ENCODE results near the gene SERINC4. TPM values are rescaled to one million over a fixed set of nuclear protein-coding genes. Genes with fewer than 3 reads are reported as not detected.

The SERINC4 gene
- polyA plus RNA-seq, 10 donors = 0.28 to 0.83 (median 0.44) TPM; not detected in 4

- DNase-seq = no peak
Measured at GRCh38 chr15:43799209-43799944, 643 bp downstream of the SERINC4 start.

DNA sequence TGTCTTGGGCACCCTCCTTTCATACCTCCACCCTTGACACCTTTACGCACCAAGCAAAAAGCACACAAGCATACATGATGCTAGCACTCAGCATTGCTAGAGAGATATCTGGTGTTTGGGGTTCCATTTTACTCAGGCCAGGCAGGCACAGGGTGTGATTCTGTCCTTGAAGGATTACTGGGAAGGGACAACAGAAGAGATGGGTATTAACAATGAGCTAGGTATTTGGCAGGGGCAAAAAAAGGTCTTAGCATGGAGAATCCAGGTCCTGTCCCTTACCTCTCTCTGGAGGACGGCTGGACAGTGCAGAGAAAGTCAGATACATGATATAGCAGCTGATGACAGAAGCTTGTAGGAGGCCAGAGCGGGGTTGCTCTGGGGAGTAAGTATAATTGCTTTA lies 3.5 kb downstream of the SERINC4 start:
- DNase-seq = no peak

DNA sequence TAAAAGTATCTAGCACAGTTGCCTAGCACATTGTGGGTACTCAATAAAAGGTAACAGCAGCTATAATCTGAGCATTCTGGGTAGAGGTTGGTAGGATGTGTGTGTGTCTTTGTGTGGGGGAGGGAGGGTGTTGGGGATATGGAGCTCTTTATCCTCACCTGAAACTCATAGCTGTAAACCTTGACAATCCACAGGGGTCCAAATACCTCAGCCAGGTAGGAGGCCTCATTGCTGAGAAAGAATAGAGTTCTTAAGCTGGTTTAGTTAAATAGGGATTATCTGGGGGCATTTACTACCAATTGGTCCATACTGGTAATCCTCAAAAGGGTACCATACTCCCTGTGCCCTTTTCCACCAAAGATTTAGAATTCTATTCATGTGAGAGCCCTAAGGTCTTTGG lies 4.0 kb downstream of the SERINC4 start:
- DNase-seq = no peak

GRCh38 chr15:43795197-43795596 lies 4.8 kb downstream of the SERINC4 start:
- DNase-seq = no peak

DNA sequence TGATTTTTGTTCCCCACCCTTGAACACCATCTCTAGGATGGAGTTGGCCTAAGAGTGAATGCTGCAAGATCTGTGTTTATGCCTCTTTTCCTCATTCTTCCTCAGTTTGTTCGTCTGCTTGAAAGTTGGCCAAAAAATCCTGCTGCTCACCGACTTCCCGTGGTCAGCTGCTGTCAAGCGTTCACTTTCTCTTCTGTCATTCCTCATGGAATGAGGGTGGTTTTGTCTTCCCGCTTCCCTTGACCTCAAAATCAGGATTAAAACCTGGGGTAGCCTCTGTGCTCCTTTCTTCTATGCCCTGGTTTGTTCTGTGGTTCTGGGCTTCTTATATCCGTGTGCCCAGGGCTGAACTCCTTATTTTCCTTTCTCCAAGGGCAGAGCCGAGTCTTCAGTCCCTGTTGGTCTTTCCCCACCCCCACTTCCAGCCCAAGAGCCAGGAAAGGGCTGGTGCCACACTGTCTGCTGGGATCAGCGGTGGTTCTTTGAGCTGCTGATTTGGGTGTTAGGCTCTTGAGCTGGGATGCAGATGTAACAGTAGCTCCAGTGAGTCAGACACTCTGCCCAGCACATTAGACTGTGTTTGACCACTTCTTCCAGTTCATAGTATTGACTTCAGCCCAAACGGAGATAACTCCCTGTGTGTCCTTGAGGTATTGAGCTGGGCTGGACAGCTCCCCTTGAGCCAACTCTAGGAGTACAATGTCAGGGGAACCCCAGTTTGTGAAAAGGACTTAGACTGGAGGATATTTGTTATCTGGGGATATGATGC lies 5.6 kb downstream of the SERINC4 start:
- no peak for DNase-seq

DNA sequence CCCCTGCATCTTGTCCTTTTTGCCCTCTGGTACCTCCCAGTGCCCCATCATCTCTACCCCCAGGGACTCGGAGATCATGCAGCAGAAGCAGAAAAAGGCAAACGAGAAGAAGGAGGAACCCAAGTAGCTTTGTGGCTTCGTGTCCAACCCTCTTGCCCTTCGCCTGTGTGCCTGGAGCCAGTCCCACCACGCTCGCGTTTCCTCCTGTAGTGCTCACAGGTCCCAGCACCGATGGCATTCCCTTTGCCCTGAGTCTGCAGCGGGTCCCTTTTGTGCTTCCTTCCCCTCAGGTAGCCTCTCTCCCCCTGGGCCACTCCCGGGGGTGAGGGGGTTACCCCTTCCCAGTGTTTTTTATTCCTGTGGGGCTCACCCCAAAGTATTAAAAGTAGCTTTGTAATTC lies 6.4 kb downstream of the SERINC4 start:
- no peak for DNase-seq

DNA sequence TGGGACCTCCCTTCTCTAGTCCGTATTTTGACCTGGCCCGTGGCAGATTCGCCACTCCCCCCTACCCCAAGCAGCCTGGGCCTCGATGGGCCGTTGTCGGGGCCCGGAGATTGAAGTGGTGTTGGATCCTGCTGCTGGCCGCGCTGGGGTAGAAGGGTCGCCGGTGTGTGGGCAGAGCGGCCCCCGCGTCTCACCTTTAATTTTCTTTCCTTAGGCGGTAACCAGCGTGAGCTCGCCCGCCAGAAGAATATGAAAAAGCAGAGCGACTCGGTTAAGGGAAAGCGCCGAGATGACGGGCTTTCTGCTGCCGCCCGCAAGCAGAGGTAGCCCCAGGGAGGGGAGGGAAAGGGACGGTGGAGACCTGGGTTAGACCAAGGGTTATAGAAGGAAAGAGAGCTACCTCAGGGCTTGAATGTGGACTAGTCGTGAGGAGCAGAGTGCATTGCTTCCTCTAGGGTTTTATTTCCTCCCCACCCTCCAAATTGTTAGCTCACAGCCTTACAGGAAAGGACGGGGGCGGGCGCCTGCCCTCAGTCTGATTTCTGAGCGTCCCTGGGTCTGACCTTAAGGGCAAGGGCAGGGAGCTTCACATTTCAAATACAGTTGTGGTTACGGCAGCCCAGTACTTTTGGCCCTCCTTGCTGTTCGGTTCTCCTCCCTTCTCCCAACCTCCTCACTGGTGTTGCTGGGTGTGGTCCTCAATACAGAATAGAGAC lies 7.1 kb downstream of the SERINC4 start:
- peak in 1 of 3 donors; percentile 67 for DNase-seq

GRCh38 chr15:43791993-43792760 lies 7.8 kb downstream of the SERINC4 start, which contains the start of gene SERF2:
Gene SERF2 (plus strand): TSS chr15:43792320. CDS start chr15:43792377, 57 bp downstream.
- DNase-seq = peak; percentile 100

DNA sequence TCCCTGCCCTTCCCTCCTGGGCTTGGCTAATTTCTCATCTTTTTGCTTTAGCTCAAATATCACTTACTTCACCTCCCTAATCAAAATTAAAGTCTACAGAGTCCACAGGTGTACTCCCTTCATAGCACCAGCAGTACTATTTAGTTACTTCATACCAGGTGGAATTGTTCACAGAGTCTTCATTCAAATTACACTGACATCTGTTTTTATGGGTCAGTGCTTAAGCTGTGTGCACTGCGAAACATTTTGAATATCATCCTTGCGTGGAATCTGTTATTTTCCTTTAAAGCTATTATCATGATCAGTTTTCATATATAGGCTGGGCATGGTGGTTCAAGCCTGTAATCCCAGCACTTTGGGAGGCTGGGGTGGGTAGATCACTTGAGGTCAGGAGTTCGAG lies 10.6 kb downstream of the SERINC4 start:
- DNase-seq = no peak

- no peak for DNase-seq
Measured at GRCh38 chr15:43779016-43779415, 21.0 kb downstream of the SERINC4 start.

GRCh38 chr15:43777267-43777914 lies 22.6 kb downstream of the SERINC4 start:
- peak in 2 of 3 donors; percentile 80 to 92 for DNase-seq

DNA sequence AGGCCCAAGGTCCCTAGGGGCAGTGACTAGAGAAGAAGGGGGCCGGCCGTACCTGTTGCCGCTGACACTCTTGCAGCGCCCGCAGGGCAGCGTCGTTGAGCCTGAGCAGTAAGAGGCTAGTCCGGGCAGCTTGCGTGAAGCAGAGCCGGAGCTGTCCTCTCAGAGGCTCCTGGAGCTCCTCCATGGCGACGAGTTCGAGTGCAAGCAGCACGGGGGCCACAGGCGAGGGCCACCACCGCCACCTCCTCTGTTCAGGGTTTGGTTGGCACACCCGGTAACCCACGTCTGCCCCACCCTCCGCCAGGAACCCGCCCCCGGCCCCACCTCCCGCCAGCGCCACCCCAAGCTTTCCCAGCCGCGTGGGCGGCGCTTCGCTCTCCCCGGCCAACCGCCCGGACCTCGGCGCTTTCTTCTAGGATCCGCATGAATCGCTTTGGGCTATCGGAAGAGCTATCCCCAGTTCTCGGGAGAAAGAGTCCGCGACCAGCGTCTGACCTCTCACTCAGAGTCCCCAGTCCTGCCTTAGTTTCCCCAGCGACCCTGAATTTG lies 23.2 kb downstream of the SERINC4 start, which contains the start of gene ELL3:
Gene ELL3, minus strand, starts transcription at position 249 of the 549 bp plus-strand sequence. Its CDS starts 65 bp downstream, at position 184.
- peak in 1 of 3 donors; percentile 82 for DNase-seq

DNA sequence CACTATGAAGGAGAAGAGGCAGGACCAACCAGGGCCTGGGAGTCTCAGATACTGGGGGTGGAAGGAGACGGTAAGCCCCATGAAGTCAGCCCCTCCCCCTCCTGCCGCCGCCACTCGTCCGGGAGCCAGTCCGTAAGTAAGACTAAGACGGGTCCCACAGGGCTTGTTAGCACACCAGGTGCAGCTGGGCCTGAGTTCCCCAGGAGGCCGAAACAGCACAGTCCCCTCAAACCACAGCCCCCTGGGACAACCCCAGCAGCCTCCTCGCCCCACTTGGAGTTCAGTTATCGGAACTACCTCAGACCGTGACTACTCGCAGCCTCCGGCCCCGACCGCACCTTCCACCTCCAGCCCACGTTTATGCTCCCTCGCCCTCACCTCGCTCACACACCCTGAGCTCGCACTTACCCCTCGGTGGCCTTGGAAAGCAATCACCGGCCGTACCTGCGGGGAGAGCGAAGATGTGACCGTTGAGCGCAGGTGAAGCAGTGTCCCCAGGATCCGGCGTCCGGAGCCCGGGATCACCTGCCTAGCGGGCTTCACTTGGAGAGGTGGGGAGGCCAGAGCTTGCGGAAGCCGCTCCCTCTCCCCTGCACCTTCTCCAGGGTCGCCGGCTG lies 23.8 kb downstream of the SERINC4 start:
- DNase-seq = peak in 1 of 3 donors; percentile 50

DNA sequence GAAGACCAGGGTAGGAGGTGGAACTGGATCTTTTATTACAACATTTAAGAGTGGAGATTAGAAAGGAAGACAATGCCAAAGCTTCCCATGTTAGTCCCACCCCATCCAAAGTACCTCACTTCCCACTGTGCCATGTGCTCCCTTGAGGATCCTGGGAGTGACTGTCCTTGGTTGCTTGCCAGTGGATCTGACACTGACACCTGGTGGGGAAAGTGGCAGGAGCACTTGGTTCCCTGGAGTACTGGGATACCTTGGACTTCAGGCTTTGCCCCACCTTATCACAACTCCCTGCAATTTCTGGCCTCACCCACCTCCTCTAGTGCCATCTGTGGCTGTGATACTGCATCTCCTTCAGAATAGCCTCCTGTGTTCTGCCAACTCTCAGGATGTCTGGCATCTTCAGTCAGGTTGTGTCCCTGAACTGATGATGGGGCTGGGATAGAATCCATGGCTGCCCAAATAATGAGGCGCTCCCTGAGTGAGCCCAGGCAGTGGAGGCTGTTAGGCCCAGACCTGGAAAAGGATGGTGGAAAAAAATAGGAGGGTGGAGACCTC lies 24.5 kb downstream of the SERINC4 start:
- peak in 1 of 3 donors; percentile 39 for DNase-seq

DNA sequence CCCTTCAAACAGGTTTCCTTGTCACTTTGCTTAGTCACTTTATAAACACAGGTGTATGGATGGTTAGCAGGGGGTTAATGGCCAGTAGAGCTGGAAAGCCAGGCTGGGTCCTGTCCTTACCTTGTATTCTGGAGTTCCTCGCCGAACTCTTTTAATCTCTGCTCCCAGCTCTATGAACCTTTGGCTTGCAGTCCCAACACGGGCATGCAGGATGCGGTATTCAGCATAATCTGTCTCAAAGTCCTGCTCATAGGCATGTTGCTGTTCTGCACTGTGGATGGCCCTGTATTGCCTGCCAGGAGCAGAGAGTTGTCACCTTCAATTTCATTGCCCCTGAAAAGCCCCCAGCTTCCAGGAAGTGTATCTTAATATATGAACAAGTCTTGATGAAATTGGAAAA lies 26.0 kb downstream of the SERINC4 start:
- DNase-seq = no peak

DNA sequence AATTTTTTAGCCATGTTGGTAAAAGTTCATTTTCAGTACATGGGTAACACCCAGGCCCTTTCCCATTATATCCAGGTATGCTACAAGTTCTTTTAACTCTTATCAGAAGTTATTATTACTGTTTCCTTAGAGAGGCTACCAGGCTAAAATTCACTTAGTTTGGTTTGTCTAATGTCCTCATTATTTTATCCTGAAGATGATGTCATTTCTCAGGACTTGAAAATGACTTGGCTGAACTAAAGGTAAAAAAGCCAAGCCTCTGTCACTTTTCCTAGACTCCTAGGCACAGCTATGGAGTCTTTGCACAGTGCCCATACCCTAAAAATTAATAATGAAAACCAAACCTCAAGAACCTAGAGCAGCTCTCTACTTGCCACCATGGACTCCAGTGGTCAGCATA lies 27.4 kb downstream of the SERINC4 start:
- no peak for DNase-seq

DNA sequence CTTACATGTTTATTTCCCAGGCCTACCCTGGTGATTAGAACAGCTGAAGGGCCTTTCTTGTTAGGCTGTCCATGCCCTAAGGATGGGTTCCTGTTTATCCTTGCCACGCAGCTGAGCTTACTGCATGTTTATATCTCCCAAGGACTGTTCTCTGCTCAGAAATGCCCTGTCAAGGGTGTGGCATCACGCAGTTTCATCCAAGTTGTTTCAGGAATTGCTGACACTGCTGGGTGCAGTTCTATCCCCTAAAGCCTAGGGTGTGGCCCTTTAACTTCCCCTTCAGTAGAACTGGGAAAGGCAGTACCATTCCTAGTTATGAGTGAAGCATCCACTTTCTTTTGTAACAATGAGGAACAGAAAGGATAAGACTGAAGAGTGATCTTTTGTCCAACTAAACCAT lies 28.2 kb downstream of the SERINC4 start:
- no peak for DNase-seq

DNA sequence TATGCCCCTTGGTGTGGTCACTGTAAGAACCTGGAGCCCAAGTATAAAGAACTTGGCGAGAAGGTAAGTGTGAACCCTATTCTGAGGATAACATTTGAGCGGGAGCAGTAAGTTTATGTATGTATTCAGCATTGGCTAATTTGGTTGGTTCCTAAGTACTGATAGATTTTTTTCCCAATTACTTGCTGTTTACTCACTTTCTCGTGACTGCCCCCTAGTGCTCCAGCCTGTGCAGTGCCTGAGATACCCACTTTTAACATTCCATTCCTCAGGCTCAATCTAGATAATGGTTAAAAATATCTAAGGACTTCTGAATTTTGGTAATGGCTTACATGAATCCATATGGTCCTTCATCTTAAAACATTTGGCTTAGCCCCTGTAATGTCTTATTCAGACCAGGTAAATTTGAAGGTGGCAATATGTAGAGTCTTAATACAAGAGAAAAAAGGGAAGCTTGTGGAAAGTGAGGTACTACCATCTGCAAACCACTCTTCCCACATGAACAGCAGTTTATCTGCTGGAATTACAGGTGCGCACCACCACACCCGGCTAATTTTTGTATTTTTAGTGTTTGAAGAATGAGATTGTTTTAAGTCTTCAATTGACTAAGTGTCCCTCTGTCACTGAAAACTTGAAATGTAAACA lies 30.3 kb downstream of the SERINC4 start:
- peak in 1 of 3 donors; percentile 67 for DNase-seq

GRCh38 chr15:43763819-43764446 lies 36.1 kb downstream of the SERINC4 start:
- DNase-seq = no peak

Data from muscle of back (tissue), 11 donors.